ENCODE data around the gene MEIOSIN. TPM values are rescaled to one million over a fixed set of nuclear protein-coding genes. Genes with fewer than 3 reads are reported as not detected.

Gene MEIOSIN
- total RNA-seq, 1 experiment from 2014 or later = 0.45 TPM

GRCh38 chr19:45809643-45810159, 76.5 kb downstream of the MEIOSIN start:
- DNase-seq (ENCODE audit: low read depth, low spot score) = no peak
- in situ Hi-C loops (cut with HindIII; ENCODE audit: low pct_unique_long_range_greater_than_20kb, low sequenced_read_pairs) = no loop called here

GRCh38 chr19:45812297-45812696, 79.1 kb downstream of the MEIOSIN start:
- no peak for DNase-seq (ENCODE audit: low read depth, low spot score)
- in situ Hi-C loops (cut with HindIII; ENCODE audit: low pct_unique_long_range_greater_than_20kb, low sequenced_read_pairs) = no loop called here

Other genes starting within 250 kb of the MEIOSIN start
- gene RTN2, start 236.4 kb upstream of the MEIOSIN start, total RNA-seq (2014; rRNA removed; shearing (Covaris generic)) = 10.0 and 12.8 TPM in 2 replicates
- 0.74 and 1.9 TPM in 2 replicates for gene PPM1N, start 235.0 kb upstream of the MEIOSIN start, total RNA-seq (2014; rRNA removed; shearing (Covaris generic))
- 42.6 and 44.1 TPM in 2 replicates for gene VASP, start 226.0 kb upstream of the MEIOSIN start, total RNA-seq (2014; rRNA removed; shearing (Covaris generic))
- 7.0 and 10.2 TPM in 2 replicates for gene OPA3, start 148.6 kb upstream of the MEIOSIN start, total RNA-seq (2014; rRNA removed; shearing (Covaris generic))
- 0.24 TPM in 1 of 2 replicates, not detected in the other for gene GPR4, start 131.2 kb upstream of the MEIOSIN start, total RNA-seq (2014; rRNA removed; shearing (Covaris generic))
- 42.8 and 46.8 TPM in 2 replicates for gene EML2, start 94.0 kb upstream of the MEIOSIN start, total RNA-seq (2014; rRNA removed; shearing (Covaris generic))
- 0.05 TPM in 1 of 2 replicates, not detected in the other for gene GIPR, start 65.2 kb upstream of the MEIOSIN start, total RNA-seq (2014; rRNA removed; shearing (Covaris generic))
- gene SNRPD2, start 41.5 kb upstream of the MEIOSIN start, total RNA-seq (2014; rRNA removed; shearing (Covaris generic)) = 480 and 520 TPM in 2 replicates
- 10.0 and 14.3 TPM in 2 replicates for gene QPCTL, start 40.8 kb upstream of the MEIOSIN start, total RNA-seq (2014; rRNA removed; shearing (Covaris generic))
- gene FBXO46, start 2.5 kb upstream of the MEIOSIN start, total RNA-seq (2014; rRNA removed; shearing (Covaris generic)) = 7.0 and 7.2 TPM in 2 replicates
- gene SIX5, start 35.8 kb downstream of the MEIOSIN start, total RNA-seq (2014; rRNA removed; shearing (Covaris generic)) = 7.0 and 7.9 TPM in 2 replicates
- gene DMPK, start 49.1 kb downstream of the MEIOSIN start, total RNA-seq (2014; rRNA removed; shearing (Covaris generic)) = 3.1 and 5.1 TPM in 2 replicates
- gene DMWD, start 59.4 kb downstream of the MEIOSIN start, total RNA-seq (2014; rRNA removed; shearing (Covaris generic)) = 24.3 and 26.7 TPM in 2 replicates
- 0.11 TPM in 1 of 2 replicates, not detected in the other for gene RSPH6A, start 81.9 kb downstream of the MEIOSIN start, total RNA-seq (2014; rRNA removed; shearing (Covaris generic))
- gene SYMPK, start 129.7 kb downstream of the MEIOSIN start, total RNA-seq (2014; rRNA removed; shearing (Covaris generic)) = 28.1 and 33.4 TPM in 2 replicates
- gene FOXA3, start 130.9 kb downstream of the MEIOSIN start, total RNA-seq (2014; rRNA removed; shearing (Covaris generic)) = 0.08 TPM in 1 of 2 replicates, not detected in the other
- 20.6 and 22.9 TPM in 2 replicates for gene IRF2BP1, start 152.7 kb downstream of the MEIOSIN start, total RNA-seq (2014; rRNA removed; shearing (Covaris generic))
- 2.2 and 2.4 TPM in 2 replicates for gene MYPOP, start 169.2 kb downstream of the MEIOSIN start, total RNA-seq (2014; rRNA removed; shearing (Covaris generic))
- gene NANOS2, start 181.3 kb downstream of the MEIOSIN start, total RNA-seq (2014; rRNA removed; shearing (Covaris generic)) = not detected in 2 replicates
- gene NOVA2, start 240.4 kb downstream of the MEIOSIN start, total RNA-seq (2014; rRNA removed; shearing (Covaris generic)) = 0.08 and 0.18 TPM in 2 replicates